ENCODE data around the gene CYP2A7. TPM values are rescaled to one million over a fixed set of nuclear protein-coding genes. Genes with fewer than 3 reads are reported as not detected.

CYP2A7 gene
- total and polyA plus RNA-seq, 2 of the 8 experiments (the other 6 are each of a cell fraction or from before 2014, with no cell fraction given), result 0.23 TPM; not detected in 1

DNA sequence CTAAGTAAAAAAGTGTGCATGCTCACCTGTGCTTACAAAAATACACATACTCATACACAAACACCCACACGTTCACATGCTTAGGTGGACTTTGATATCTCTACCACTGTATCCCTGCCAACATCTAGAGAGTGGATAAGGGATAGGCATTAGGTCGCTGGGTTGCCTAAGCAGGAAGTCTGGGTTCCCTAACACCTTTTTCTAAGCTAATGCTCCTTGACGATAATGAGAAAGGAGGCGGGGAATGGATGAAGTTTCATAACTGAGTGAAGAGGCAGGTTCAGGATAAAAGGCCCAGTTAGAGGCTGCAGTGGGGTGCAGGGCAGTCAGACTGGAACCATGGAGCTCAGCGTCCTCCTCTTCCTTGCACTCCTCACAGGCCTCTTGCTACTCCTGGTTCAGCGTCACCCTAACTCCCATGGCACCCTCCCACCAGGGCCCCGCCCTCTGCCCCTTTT, 41.9 kb upstream of the CYP2A7 start:
- H2BK12ac ChIP-seq (ENCODE audit: low read depth, low read length), result no peak overlapping the region
- no peaks in the 10 kb centered on the region for H4K20me1 ChIP-seq (replicated peaks in 1 of 2; ENCODE audit: control insufficient read depth in 1 of 2, insufficient read depth in 2 of 2, low read length in 2 of 2)
- no peaks in the 10 kb centered on the region for H3K79me1 ChIP-seq (ENCODE audit: low read depth, low read length)
- no peaks in the 10 kb centered on the region; a peak in 1 of 7 replicates for H3K27me3 ChIP-seq (replicated peaks in 1 of 4; ENCODE audit: control insufficient read depth in 3 of 4, extremely low read depth in 1 of 4, insufficient read depth in 3 of 4, low read length in 3 of 4)
- no peak overlapping the region for H2BK120ac ChIP-seq (replicated peaks; ENCODE audit: low read depth, low read length)
- ChIA-PET CTCF (ENCODE audit: partially characterized antibody) (interaction anchor here (0.7 to 1.7 kb wide), 5 partner anchors 9 to 203 kb away, joined by 3 to 7 read pairs (median 3); no protein-coding TSS in a partner anchor), POLR2A (ENCODE audit: partially characterized antibody) (interaction anchor here (0.7 kb wide), 1 partner anchor 8 kb away, joined by 3 read pairs; no protein-coding TSS in a partner anchor)
- H3K79me2 ChIP-seq (ENCODE audit: control insufficient read depth in 1 of 2, insufficient read depth in 2 of 2, low read length in 2 of 2), result no peaks in the 10 kb centered on the region
- no peak overlapping the region for H3K27ac ChIP-seq (ENCODE audit: low read depth, low read length)
- no peaks in the 10 kb centered on the region for H3K23me2 ChIP-seq (ENCODE audit: low read depth, low read length)
- DNase-seq (ENCODE audit: low read depth in 1 of 2, low spot score in 2 of 2) (no peak), FAIRE-seq (no peak)
- no peak overlapping the region for H3K9ac ChIP-seq (replicated peaks in 1 of 4; ENCODE audit: extremely low read depth in 1 of 4, low read depth in 3 of 4, low read length in 3 of 4)
- no peak overlapping the region for H3K14ac ChIP-seq (ENCODE audit: insufficient read length)
- WGBS, 2 experiments (ENCODE audit: extremely low coverage in 1 of 2, insufficient coverage in 1 of 2, insufficient read length in 1 of 2, insufficient replicate concordance in 2 of 2, low coverage in 1 of 2, low lambda C conversion rate in 2 of 2, missing lambda C conversion rate in 1 of 2), result 82% methylated on average over 7 of the region's 7 CpGs; no CpG with 5 or more reads in 1 of the 2 experiments
- H3K18ac ChIP-seq (ENCODE audit: extremely low read depth, low read length), result no peak overlapping the region
- no peak overlapping the region for H2BK20ac ChIP-seq (ENCODE audit: low read length)
- no peak overlapping the region for H2AK5ac ChIP-seq (ENCODE audit: low read depth, low read length)
- no peak overlapping the region for H2BK15ac ChIP-seq (ENCODE audit: low read length)
- H3K4ac ChIP-seq (replicated peaks; ENCODE audit: insufficient read length, low read depth, low read length), result no peak overlapping the region
- H2BK5ac ChIP-seq (ENCODE audit: low read depth, low read length), result no peak overlapping the region
- H3K4me2 ChIP-seq (ENCODE audit: insufficient read depth in 1 of 2, low read depth in 2 of 2, low read length in 2 of 2), result no peak overlapping the region
- no peak overlapping the region for H3K56ac ChIP-seq (replicated peaks; ENCODE audit: insufficient read length, low read depth, low read length)
- no peak overlapping the region for H2AFZ ChIP-seq (ENCODE audit: low read length)
- no peaks in the 10 kb centered on the region for H3K4me1 ChIP-seq (replicated peaks in 1 of 4; ENCODE audit: control insufficient read depth in 3 of 4, insufficient read depth in 4 of 4, low read length in 3 of 4)
- no peak overlapping the region for H3K23ac ChIP-seq (ENCODE audit: insufficient read length)
- no peak overlapping the region for H4K91ac ChIP-seq (replicated peaks; ENCODE audit: insufficient read length, low read length)
- no peak overlapping the region for H3K4me3 ChIP-seq (ENCODE audit: extremely low read depth in 1 of 4, insufficient read depth in 2 of 4, low read depth in 3 of 4, low read length in 4 of 4)
- no peak overlapping the region for H4K8ac ChIP-seq (ENCODE audit: extremely low read depth, insufficient read depth, low read length)
- H4K5ac ChIP-seq (ENCODE audit: insufficient read length, low read depth, low read length), result no peak overlapping the region
- H3K36me3 ChIP-seq (ENCODE audit: control insufficient read depth in 2 of 4, insufficient read depth in 4 of 4, low read length in 3 of 4), result no peaks in the 10 kb centered on the region
- peaks cover 0 to 3% of the 10 kb centered on the region in 2 experiments; a peak in 1 of 4 replicates for H3K9me3 ChIP-seq (ENCODE audit: insufficient read depth in 2 of 2, low read depth in 1 of 2, low read length in 1 of 2)
- TF ChIP-seq, protein P1, sequence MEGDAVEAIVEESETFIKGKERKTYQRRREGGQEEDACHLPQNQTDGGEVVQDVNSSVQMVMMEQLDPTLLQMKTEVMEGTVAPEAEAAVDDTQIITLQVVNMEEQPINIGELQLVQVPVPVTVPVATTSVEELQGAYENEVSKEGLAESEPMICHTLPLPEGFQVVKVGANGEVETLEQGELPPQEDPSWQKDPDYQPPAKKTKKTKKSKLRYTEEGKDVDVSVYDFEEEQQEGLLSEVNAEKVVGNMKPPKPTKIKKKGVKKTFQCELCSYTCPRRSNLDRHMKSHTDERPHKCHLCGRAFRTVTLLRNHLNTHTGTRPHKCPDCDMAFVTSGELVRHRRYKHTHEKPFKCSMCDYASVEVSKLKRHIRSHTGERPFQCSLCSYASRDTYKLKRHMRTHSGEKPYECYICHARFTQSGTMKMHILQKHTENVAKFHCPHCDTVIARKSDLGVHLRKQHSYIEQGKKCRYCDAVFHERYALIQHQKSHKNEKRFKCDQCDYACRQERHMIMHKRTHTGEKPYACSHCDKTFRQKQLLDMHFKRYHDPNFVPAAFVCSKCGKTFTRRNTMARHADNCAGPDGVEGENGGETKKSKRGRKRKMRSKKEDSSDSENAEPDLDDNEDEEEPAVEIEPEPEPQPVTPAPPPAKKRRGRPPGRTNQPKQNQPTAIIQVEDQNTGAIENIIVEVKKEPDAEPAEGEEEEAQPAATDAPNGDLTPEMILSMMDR (IDR thresholded peaks at IDR 0.05; ENCODE audit: control extremely low read depth in 1 of 3, insufficient read depth in 1 of 3, low read depth in 1 of 3, low read length in 3 of 3), result no peak
- TF ChIP-seq CHD1 (IDR thresholded peaks at IDR 0.05; ENCODE audit: low read depth, low read length) (no peak), BACH1 (IDR thresholded peaks at IDR 0.05; ENCODE audit: low read length) (no peak), JUND (IDR thresholded peaks at IDR 0.05; ENCODE audit: low read length) (no peak), FOSL1 (IDR thresholded peaks at IDR 0.05; ENCODE audit: insufficient read depth, low read depth, low read length) (no peak), SIX5 (IDR thresholded peaks at IDR 0.05; ENCODE audit: low read depth, low read length) (no peak)
